GM23338 (cell line): Measurements from ENCODE around the gene TENM4. TPM values are rescaled to one million over a fixed set of nuclear protein-coding genes. Genes with fewer than 3 reads are reported as not detected.

ENCODE experiments used
- ATAC-seq: fragments of 200-7000 bp; cut with Tn5 transposase; 3 replicates; pipeline ENCODE4 v1.9.1; 2020
- DNase-seq: peaks from one replicate; pipeline ENCODE4 v3.0.0-alpha.2; 2015; ENCODE audit warnings: low spot score
- H2AFZ ChIP-seq: fragments of 200-600 bp; sonication (generic); 2 replicates; pipeline ENCODE4 v1.8.0; 2016; ENCODE audit warnings: antibody characterized with exemption, mild to moderate bottlenecking, moderate library complexity
- H3F3A ChIP-seq: fragments of 200-600 bp; sonication (generic); replicated peaks from 2 replicates; pipeline ENCODE4 v1.8.0; 2017; ENCODE audit warnings: antibody characterized with exemption, mixed run types, low read depth
- H3K27ac ChIP-seq: fragments of 200-600 bp; sonication (generic); 2 replicates; pipeline ENCODE4 v1.6.1; 2016; ENCODE audit warnings: low read depth
- H3K27me3 ChIP-seq: fragments of 200-600 bp; sonication (generic); 2 replicates; pipeline ENCODE4 v1.8.0; 2016; ENCODE audit warnings: mild to moderate bottlenecking, mixed run types, moderate library complexity; ENCODE audit not compliant: insufficient read depth
- H3K36me3 ChIP-seq: fragments of 200-600 bp; sonication (generic); 2 replicates; pipeline ENCODE4 v1.8.0; 2016; ENCODE audit warnings: mild to moderate bottlenecking; ENCODE audit not compliant: insufficient read depth
- H3K4me1 ChIP-seq: fragments of 200-600 bp; sonication (generic); 2 replicates; pipeline ENCODE4 v1.8.0; 2016; ENCODE audit warnings: mild to moderate bottlenecking, moderate library complexity; ENCODE audit not compliant: insufficient read depth
- H3K4me2 ChIP-seq: fragments of 200-600 bp; sonication (generic); 2 replicates; pipeline ENCODE4 v1.7.1; 2017; ENCODE audit warnings: mixed run types
- H3K4me3 ChIP-seq: fragments of 200-600 bp; sonication (generic); 2 replicates; pipeline ENCODE4 v1.6.1; 2016; ENCODE audit warnings: mixed run types
- H3K79me2 ChIP-seq: fragments of 200-600 bp; sonication (generic); replicated peaks from 2 replicates; pipeline ENCODE4 v1.8.0; 2017; ENCODE audit warnings: mild to moderate bottlenecking; ENCODE audit not compliant: insufficient read depth
- H3K9me2 ChIP-seq: fragments of 200-600 bp; sonication (generic); 2 replicates; pipeline ENCODE4 v1.8.0; 2017; ENCODE audit not compliant: insufficient read depth
- H4K20me1 ChIP-seq: fragments of 200-600 bp; sonication (generic); replicated peaks from 2 replicates; pipeline ENCODE4 v1.8.0; 2017; ENCODE audit warnings: mild to moderate bottlenecking; ENCODE audit not compliant: insufficient read depth
- H3K27ac Mint-ChIP-seq: 2 replicates; pipeline ENCODE4 v1.8.0; 2020; ENCODE audit warnings: inconsistent platforms, mild to moderate bottlenecking, moderate library complexity, mixed read lengths
- H3K27me3 Mint-ChIP-seq: 3 replicates; pipeline ENCODE4 v1.8.0; 2022; ENCODE audit warnings: low read depth, mild to moderate bottlenecking, moderate library complexity, mixed read lengths, inconsistent platforms; ENCODE audit not compliant: insufficient read depth, poor library complexity
- H3K36me3 Mint-ChIP-seq: 3 replicates; pipeline ENCODE4 v1.8.0; 2021; ENCODE audit warnings: low read depth, mild to moderate bottlenecking, inconsistent platforms, moderate library complexity, mixed read lengths
- H3K4me1 Mint-ChIP-seq: 3 replicates; pipeline ENCODE4 v1.8.0; 2020; ENCODE audit warnings: mild to moderate bottlenecking, inconsistent platforms, mixed read lengths
- H3K4me3 Mint-ChIP-seq: 3 replicates; pipeline ENCODE4 v1.8.0; 2021; ENCODE audit warnings: moderate library complexity, mild to moderate bottlenecking, inconsistent platforms, mixed read lengths
- H3K9me3 Mint-ChIP-seq: 3 replicates; pipeline ENCODE4 v1.8.0; 2020; ENCODE audit warnings: moderate library complexity, mild to moderate bottlenecking, inconsistent platforms, mixed read lengths
- CREB1 ChIP-seq: fragments of 250-450 bp; sonication (Bioruptor Pico); IDR thresholded peaks from 2 replicates; pipeline ENCODE4 v1.5.0; 2020; ENCODE audit warnings: low read depth, mild to moderate bottlenecking, moderate library complexity
- CTCF ChIP-seq, 2 experiments: fragments of 200-600 bp in 1 of 2; sonication (generic) in 1 of 2; conservative IDR thresholded peaks; 2 replicates each; pipeline versions ENCODE4 v1.5.1 to v1.6.1; 2016 to 2017; ENCODE audit warnings: antibody characterized with exemption in 2 of 2, low read depth in 2 of 2, mild to moderate bottlenecking in 2 of 2, moderate library complexity in 1 of 2
- ETS1 ChIP-seq: IDR thresholded peaks from 2 replicates; pipeline ENCODE4 v1.6.1; 2016; ENCODE audit warnings: antibody characterized with exemption
- EZH2 ChIP-seq: fragments of 200-600 bp; sonication (generic); IDR thresholded peaks from one replicate; pipeline ENCODE4 v1.8.0; 2017; ENCODE audit warnings: antibody characterized with exemption, mild to moderate bottlenecking, low read depth; ENCODE audit not compliant: unreplicated experiment
- EZH2phosphoT487 ChIP-seq: fragments of 200-600 bp; sonication (generic); IDR thresholded peaks from one replicate; pipeline ENCODE4 v1.8.1; 2018; ENCODE audit warnings: antibody characterized with exemption; ENCODE audit not compliant: unreplicated experiment
- JUNB ChIP-seq: IDR thresholded peaks from one replicate; pipeline ENCODE4 v1.6.1; 2016; ENCODE audit warnings: antibody characterized with exemption; ENCODE audit not compliant: unreplicated experiment
- NANOG ChIP-seq: IDR thresholded peaks from 2 replicates; pipeline ENCODE4 v1.6.1; 2016; ENCODE audit warnings: antibody characterized with exemption, borderline replicate concordance
- POLR2AphosphoS5 ChIP-seq: IDR thresholded peaks from 2 replicates; pipeline ENCODE4 v1.6.1; 2016; ENCODE audit warnings: antibody characterized with exemption, low read depth
- REST ChIP-seq: IDR thresholded peaks from one replicate; pipeline ENCODE4 v1.6.1; 2018; ENCODE audit warnings: antibody characterized with exemption; ENCODE audit not compliant: unreplicated experiment
- STAT1 ChIP-seq: IDR thresholded peaks from one replicate; pipeline ENCODE4 v1.6.1; 2016; ENCODE audit warnings: antibody characterized with exemption; ENCODE audit not compliant: unreplicated experiment
- ZNF114 ChIP-seq: fragments of 250-450 bp; sonication (Bioruptor Pico); IDR thresholded peaks from 2 replicates; pipeline ENCODE4 v1.5.0; 2020; ENCODE audit warnings: mild to moderate bottlenecking, moderate library complexity
- ZNF331 ChIP-seq: fragments of 250-450 bp; sonication (Bioruptor Pico); IDR thresholded peaks from 2 replicates; pipeline ENCODE4 v1.5.0; 2020; ENCODE audit warnings: low read depth, mild to moderate bottlenecking, moderate library complexity
- ZNF462 ChIP-seq: fragments of 250-450 bp; sonication (Bioruptor Pico); IDR thresholded peaks from 2 replicates; pipeline ENCODE4 v1.5.0; 2020; ENCODE audit warnings: mild to moderate bottlenecking, moderate library complexity
- polyA plus RNA-seq: library from polyadenylated mRNA; unstranded; fragments of >200 nt; fragmentation: Nextera tagmentation; extraction: Ambion mirVana; gene quantifications from 2 replicates; pipeline ENCODE4 v1.2.1, GENCODE V29; 2016
- total RNA-seq: library from RNA; depleted of rRNA; stranded (reverse); fragments of >200 nt; shearing (Covaris generic); gene quantifications from 2 replicates; pipeline ENCODE4 v1.2.3, GENCODE V29; 2014

Gene TENM4
- total and polyA plus RNA-seq, 2 experiments from 2014 or later = 7.3 TPM

- H3K36me3 ChIP-seq = no peaks in the 10 kb centered on the region
These were observed 25.4 kb downstream of the TENM4 start for GRCh38 chr11:79415411-79415810.

More at GRCh38 chr11:79415411-79415810, 25.4 kb downstream of the TENM4 start:
- TF ChIP-seq ZNF331 (CRISPR knock-in tag) = no peak
- TF ChIP-seq JUNB = no peak
- no peak for TF ChIP-seq EZH2
- no peak for TF ChIP-seq ZNF462 (CRISPR knock-in tag)
- no peak for TF ChIP-seq ZNF114 (CRISPR knock-in tag)
- no peak for TF ChIP-seq POLR2AphosphoS5
- TF ChIP-seq EZH2phosphoT487 = no peak
- no peak for TF ChIP-seq CREB1
- no peak for TF ChIP-seq STAT1
- no peak for TF ChIP-seq NANOG
- TF ChIP-seq REST = no peak
- no peak for TF ChIP-seq ETS1
- no peak for TF ChIP-seq CTCF (conservative IDR thresholded peaks at IDR 0.05; ENCODE audit: low read depth in 2 of 2)
- H2AFZ ChIP-seq = no peak overlapping the region
- no peak overlapping the region for H3K27ac ChIP-seq
- no peak overlapping the region for H3K4me2 ChIP-seq
- no peaks in the 10 kb centered on the region; the same call in 1 of the 2 replicates for H4K20me1 ChIP-seq
- no peak overlapping the region for H3K27ac Mint-ChIP-seq
- H3K9me2 ChIP-seq = no peaks in the 10 kb centered on the region
- ATAC-seq (no peak), DNase-seq (no peak)
- no peaks in the 10 kb centered on the region for H3K79me2 ChIP-seq
- no peaks in the 10 kb centered on the region for H3K27me3 Mint-ChIP-seq
- H3K27me3 ChIP-seq = no peaks in the 10 kb centered on the region
- no peaks in the 10 kb centered on the region; the same call in 1 of the 2 replicates for H3K4me1 ChIP-seq
- H3F3A ChIP-seq = no peaks in the 10 kb centered on the region
- H3K9me3 Mint-ChIP-seq = peaks cover 11% of the 10 kb centered on the region; the same call in 2 of the 3 replicates
- peaks cover 8% of the 10 kb centered on the region; the same call in 2 of the 3 replicates for H3K4me1 Mint-ChIP-seq
- H3K4me3 ChIP-seq = no peak overlapping the region
- no peak overlapping the region for H3K4me3 Mint-ChIP-seq
- H3K36me3 Mint-ChIP-seq = peaks cover 14% of the 10 kb centered on the region; the same call in 2 of the 3 replicates
